Subcutaneous adipose tissue (tissue), 4 donors: ENCODE measurements around the gene SLC4A1AP. TPM values are rescaled to one million over a fixed set of nuclear protein-coding genes. Genes with fewer than 3 reads are reported as not detected.

Source experiments
- total RNA-seq, 4 donors: library from RNA; depleted of rRNA; stranded (reverse); fragments of >200 nt; gene quantifications; one replicate each; pipeline ENCODE4 v1.1.0, GENCODE V29; 2016
- TF ChIP-seq, protein P1 (sequence below): fragments of 450-650 bp; IDR thresholded peaks from one replicate; pipeline ENCODE4 v1.5.1; 2016; ENCODE audit warnings: low read depth, mild to moderate bottlenecking, control low read depth, antibody characterized with exemption, moderate library complexity

SLC4A1AP gene
- total RNA-seq, 4 donors from 2014 or later, result 20.7 to 23.1 (median 22.3) TPM

DNA sequence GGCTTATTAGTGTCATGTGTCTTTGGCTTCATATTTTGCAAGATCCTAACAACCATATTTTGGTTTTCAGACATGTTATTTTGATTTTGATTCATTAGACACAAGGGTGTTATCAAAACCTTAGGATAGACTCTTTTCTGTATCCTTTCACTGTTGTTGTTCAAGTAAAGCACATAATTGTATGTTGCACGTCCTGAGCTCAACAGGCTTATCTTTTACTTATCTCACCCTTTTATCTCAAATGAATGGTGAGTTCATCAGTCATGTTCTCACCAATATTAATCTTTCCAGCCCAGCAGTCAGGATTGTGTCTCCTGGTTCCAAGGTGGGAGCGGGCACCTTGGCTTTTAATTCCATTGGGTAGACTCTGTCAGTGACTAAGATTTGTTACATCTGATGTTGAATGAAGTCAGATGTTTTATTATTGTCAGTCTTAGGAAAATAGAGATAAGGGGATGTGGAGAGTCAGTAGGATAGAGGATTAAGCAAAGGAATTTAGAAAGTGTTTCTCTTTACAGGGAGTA lies 22.9 kb upstream of the SLC4A1AP start:
- TF ChIP-seq, protein P1, sequence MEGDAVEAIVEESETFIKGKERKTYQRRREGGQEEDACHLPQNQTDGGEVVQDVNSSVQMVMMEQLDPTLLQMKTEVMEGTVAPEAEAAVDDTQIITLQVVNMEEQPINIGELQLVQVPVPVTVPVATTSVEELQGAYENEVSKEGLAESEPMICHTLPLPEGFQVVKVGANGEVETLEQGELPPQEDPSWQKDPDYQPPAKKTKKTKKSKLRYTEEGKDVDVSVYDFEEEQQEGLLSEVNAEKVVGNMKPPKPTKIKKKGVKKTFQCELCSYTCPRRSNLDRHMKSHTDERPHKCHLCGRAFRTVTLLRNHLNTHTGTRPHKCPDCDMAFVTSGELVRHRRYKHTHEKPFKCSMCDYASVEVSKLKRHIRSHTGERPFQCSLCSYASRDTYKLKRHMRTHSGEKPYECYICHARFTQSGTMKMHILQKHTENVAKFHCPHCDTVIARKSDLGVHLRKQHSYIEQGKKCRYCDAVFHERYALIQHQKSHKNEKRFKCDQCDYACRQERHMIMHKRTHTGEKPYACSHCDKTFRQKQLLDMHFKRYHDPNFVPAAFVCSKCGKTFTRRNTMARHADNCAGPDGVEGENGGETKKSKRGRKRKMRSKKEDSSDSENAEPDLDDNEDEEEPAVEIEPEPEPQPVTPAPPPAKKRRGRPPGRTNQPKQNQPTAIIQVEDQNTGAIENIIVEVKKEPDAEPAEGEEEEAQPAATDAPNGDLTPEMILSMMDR, result no peak

DNA sequence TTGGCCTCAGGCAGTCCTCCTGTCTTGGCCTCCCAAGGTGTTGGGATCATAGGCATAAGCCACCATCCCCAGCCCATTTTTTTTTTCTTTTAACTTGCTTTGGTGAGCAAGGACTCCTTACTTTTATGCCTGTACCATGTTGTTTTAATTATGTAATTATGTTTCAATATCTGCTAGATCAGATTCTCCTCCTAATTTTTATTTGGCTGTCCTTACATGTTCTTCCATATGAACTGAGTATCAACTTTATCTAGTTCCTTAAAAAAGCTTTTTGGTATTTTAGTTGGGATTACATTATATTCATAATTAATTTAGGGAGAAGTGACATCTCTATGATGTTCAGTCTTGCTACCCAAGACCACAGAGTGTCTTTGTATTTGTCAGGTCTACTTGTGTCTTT lies 18.5 kb upstream of the SLC4A1AP start:
- TF ChIP-seq, protein P1, result no peak

DNA sequence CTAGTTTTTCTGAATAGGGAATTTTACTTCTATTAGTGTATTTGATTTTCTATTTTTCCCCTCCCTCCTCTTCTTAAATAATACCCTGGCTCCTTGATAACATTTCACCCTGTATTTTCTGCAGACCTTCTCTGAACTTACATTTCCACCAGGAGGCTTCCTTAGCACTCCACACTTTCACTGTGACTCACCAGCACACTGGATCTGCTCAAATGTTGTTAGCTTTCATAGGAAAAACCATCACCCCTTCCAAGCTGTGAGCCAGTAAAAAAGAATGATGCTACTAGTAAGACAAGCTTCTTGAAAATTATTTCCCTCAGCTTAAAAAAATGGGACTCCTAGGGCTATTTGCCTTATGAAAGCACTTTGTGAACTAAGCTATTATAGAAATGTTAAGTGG lies 16.4 kb upstream of the SLC4A1AP start:
- TF ChIP-seq, protein P1, result no peak

DNA sequence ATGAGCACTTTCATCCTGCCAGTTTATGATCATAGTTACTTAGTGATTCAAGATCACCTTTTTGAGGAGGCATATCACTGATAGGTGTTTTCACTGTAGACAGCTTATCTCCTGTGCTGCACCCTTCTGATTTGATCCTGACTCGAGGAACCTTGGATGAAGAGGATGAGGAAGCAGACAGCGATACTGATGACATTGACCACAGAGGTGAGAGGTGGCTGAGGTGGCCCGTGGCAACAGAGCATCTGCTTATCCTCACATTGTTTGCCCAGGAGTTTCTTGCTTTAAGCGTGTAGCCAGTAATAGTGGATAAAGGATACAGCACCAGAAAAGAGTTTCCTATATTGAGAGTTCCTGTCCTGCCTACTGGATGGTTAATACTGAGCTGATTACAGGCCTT lies 16.0 kb upstream of the SLC4A1AP start:
- TF ChIP-seq, protein P1, result no peak

DNA sequence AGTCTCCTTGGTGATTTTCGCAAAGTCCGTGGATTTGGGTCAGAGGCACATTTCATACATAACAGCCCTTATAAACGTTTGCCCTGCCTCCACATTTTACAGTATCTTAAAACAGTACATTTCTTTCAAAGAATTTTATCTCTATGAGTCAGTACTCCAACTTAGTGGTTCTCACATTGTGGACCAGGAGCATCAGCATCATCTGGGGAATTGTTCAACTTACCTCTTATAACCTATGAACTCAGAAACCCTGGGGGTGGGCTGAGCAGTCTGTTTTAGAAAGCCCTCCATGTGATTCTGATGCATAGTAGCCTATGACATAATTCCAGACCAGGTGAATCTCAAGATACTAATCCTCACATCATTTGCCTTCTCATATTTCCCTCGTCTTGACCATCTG lies 12.6 kb upstream of the SLC4A1AP start:
- TF ChIP-seq, protein P1, result no peak

DNA sequence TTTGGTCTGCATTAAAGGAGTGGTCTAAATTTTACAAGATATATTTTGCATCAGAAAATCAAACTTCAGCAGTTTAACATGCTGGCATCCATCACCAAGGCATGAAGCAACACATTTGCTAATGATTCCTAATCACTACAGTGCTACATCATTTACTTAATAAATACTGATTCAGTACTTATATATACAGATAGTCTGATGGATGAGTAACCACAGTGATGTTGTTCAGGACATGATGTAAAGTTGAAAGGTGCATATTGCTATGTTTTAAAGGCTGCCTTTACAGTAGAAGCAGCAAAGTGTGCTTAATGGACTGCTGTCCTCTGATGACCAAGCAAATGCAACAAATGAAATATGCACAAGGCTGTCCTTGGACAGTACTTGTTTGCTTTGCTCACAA lies 11.3 kb upstream of the SLC4A1AP start:
- TF ChIP-seq, protein P1, result no peak

DNA sequence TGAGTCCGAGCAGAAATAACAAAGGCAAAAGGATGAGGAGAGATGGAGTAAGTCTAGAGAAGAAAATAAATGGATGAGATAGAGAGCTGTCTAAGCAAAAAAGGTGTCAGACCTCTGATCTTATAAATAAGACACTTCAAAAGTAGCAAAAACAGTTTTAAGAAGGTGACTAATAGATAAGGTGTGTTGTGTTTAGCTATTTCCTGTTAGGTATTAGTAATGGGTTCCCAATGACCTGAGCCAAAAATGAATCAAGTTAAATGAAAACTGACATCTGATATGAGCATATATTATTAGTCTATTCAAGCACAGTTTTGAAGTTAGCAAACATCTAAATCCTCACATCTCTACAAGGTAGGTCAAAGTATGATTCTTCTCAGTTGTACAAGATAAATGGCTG lies 10.9 kb upstream of the SLC4A1AP start:
- TF ChIP-seq, protein P1, result no peak
